A549 (cell line): ENCODE measurements around the gene LYRM2. TPM values are rescaled to one million over a fixed set of nuclear protein-coding genes. Genes with fewer than 3 reads are reported as not detected.

ENCODE experiments used
- ATAC-seq, 2 experiments: fragments of 200-7000 bp in 1 of 2; fragments of >200 bp in 1 of 2; cut with Nextera tagmentation in 1 of 2; cut with Tn5 transposase in 1 of 2; 3 replicates each; pipeline versions ENCODE4 v1.8.0 to v1.9.1; 2018 to 2020; ENCODE audit warnings: mild to moderate bottlenecking in 1 of 2, moderate library complexity in 1 of 2
- CTCF ChIA-PET: fragments of 300-600 bp; sonication (Branson Sonifier 250); formaldehyde crosslinking; extraction: SDS; loops from one replicate; lab custom pipeline; 2021; ENCODE audit warnings: antibody characterized with exemption, inconsistent platforms; lab: Yijun Ruan, JAX
- POLR2A ChIA-PET: fragments of 350-600 bp; formaldehyde crosslinking; extraction: SDS; loops from one replicate; lab custom pipeline; 2021; ENCODE audit warnings: antibody characterized with exemption, inconsistent platforms; lab: Yijun Ruan, JAX
- DNase-seq, 2 experiments: peaks; one replicate each; pipeline versions ENCODE4 v3.0.0 to v3.0.0-alpha.2; 2011 to 2016; ENCODE audit warnings: low read depth in 1 of 2, low spot score in 1 of 2
- FAIRE-seq: peaks from 2 replicates; lab custom pipeline; 2011; peaks lifted over from hg19 to GRCh38; lab: Jason Lieb, UNC
- H3K27ac ChIP-seq, 2 experiments: fragments of >200 bp; sonication (Bioruptor Twin); formaldehyde crosslinking; 3 replicates each; pipeline ENCODE4 v1.5.1; 2016 to 2017
- H3K4me1 ChIP-seq: fragments of >200 bp; sonication (Bioruptor Twin); formaldehyde crosslinking; 3 replicates; pipeline ENCODE4 v1.6.1; 2016
- H3K4me2 ChIP-seq: fragments of >200 bp; sonication (Bioruptor Twin); formaldehyde crosslinking; 3 replicates; pipeline ENCODE4 v1.6.1; 2016
- H3K4me3 ChIP-seq: fragments of >200 bp; sonication (Bioruptor Twin); formaldehyde crosslinking; 3 replicates; pipeline ENCODE4 v1.5.1; 2016
- H3K9me3 ChIP-seq: fragments of >200 bp; sonication (Bioruptor Twin); formaldehyde crosslinking; 3 replicates; pipeline ENCODE4 v1.6.1; 2016
- CBX2 ChIP-seq: fragments of 200-600 bp; sonication (generic); IDR thresholded peaks from 2 replicates; pipeline ENCODE4 v1.6.1; 2016; ENCODE audit warnings: low read depth, mild to moderate bottlenecking, borderline replicate concordance
- CHD2 ChIP-seq: fragments of 150-350 bp; IDR thresholded peaks from 2 replicates; pipeline ENCODE4 v1.6.1; 2014; ENCODE audit warnings: low read length; ENCODE audit not compliant: partially characterized antibody
- CTCF ChIP-seq: fragments of >200 bp; sonication (Bioruptor Twin); formaldehyde crosslinking; IDR thresholded peaks from 3 replicates; pipeline ENCODE4 v1.5.1; 2016
- E2F6 ChIP-seq: IDR thresholded peaks from 2 replicates; pipeline ENCODE4 v1.6.1; 2012; ENCODE audit warnings: low read depth, borderline replicate concordance
- FOSL2 ChIP-seq, 2 experiments: fragments of 450-650 bp in 1 of 2; fragments of >200 bp in 1 of 2; sonication (Bioruptor Twin) in 1 of 2; formaldehyde crosslinking; IDR thresholded peaks; 2 replicates each; pipeline versions ENCODE4 v1.5.0 to v1.6.1; 2016 to 2020; ENCODE audit warnings: mild to moderate bottlenecking in 1 of 2, moderate library complexity in 1 of 2
- HDAC2 ChIP-seq: fragments of 200-600 bp; sonication (generic); IDR thresholded peaks from 2 replicates; pipeline ENCODE4 v1.6.1; 2016
- HOXB13 ChIP-seq: fragments of 250-450 bp; sonication (Bioruptor Pico); IDR thresholded peaks from 2 replicates; pipeline ENCODE4 v1.5.0; 2020; ENCODE audit warnings: low read depth, mild to moderate bottlenecking, moderate library complexity
- JUNB ChIP-seq: fragments of >200 bp; sonication (Bioruptor Twin); formaldehyde crosslinking; IDR thresholded peaks from 2 replicates; pipeline ENCODE4 v1.6.1; 2016
- KDM1A ChIP-seq: fragments of 200-600 bp; sonication (generic); IDR thresholded peaks from 2 replicates; pipeline ENCODE4 v1.6.1; 2016; ENCODE audit warnings: low read depth, mild to moderate bottlenecking
- MAX ChIP-seq: IDR thresholded peaks from 2 replicates; pipeline ENCODE4 v1.6.1; 2012
- MYC ChIP-seq: IDR thresholded peaks from 2 replicates; pipeline ENCODE4 v1.6.1; 2012; ENCODE audit warnings: mild to moderate bottlenecking, inconsistent platforms, low read length, improper control_type of control experiment, borderline replicate concordance
- RARB ChIP-seq: fragments of 250-450 bp; sonication (Bioruptor Pico); IDR thresholded peaks from 2 replicates; pipeline ENCODE4 v1.8.0; 2021; ENCODE audit warnings: mild to moderate bottlenecking, moderate library complexity
- SMC3 ChIP-seq: fragments of >200 bp; sonication (Bioruptor Twin); formaldehyde crosslinking; IDR thresholded peaks from 3 replicates; pipeline ENCODE4 v1.6.1; 2018; ENCODE audit warnings: inconsistent platforms
- TFCP2L1 ChIP-seq: fragments of 250-450 bp; sonication (Bioruptor Pico); IDR thresholded peaks from 2 replicates; pipeline ENCODE4 v1.5.0; 2021; ENCODE audit warnings: mild to moderate bottlenecking
- ZNF302 ChIP-seq: fragments of 250-450 bp; sonication (Bioruptor Pico); IDR thresholded peaks from 2 replicates; pipeline ENCODE4 v1.9.0; 2021; ENCODE audit warnings: inconsistent platforms, mild to moderate bottlenecking, moderate library complexity
- WGBS: methylation state at CpG from one replicate; pipeline ENCODE4 v1.1.6; 2017; ENCODE audit errors: missing lambda C conversion rate; 5-methylcytosine and 5-hydroxymethylcytosine counted together
- polyA plus RNA-seq, 4 experiments: library from polyadenylated mRNA; depleted of rRNA in 3 of 4; stranded (reverse); fragments of >200 nt; fragmentation: RNase III in 1 of 4; extraction: RNeasy Plus Mini Kit Qiagen cat#74134 plus additional on column Dnase treatment in 1 of 4; gene quantifications; 2 replicates in 3 of 4; 3 replicates in 1 of 4; pipeline ENCODE4 v1.2.3, GENCODE V29; 2011 to 2017
- TF ChIP-seq, protein P1 (sequence below): fragments of 250-450 bp; sonication (Bioruptor Pico); IDR thresholded peaks from 2 replicates; pipeline ENCODE4 v1.5.0; 2020; ENCODE audit warnings: low read depth, mild to moderate bottlenecking, moderate library complexity
- TF ChIP-seq, protein P2 (sequence below): fragments of >200 bp; sonication (Bioruptor Twin); formaldehyde crosslinking; IDR thresholded peaks from 3 replicates; pipeline ENCODE4 v1.6.1; 2016
- TF ChIP-seq, protein P3 (sequence below): fragments of 250-450 bp; sonication (Bioruptor Pico); IDR thresholded peaks from 2 replicates; pipeline ENCODE4 v1.5.0; 2021; ENCODE audit warnings: mild to moderate bottlenecking, moderate library complexity, borderline replicate concordance
- TF ChIP-seq, protein P4 (sequence below): IDR thresholded peaks from 2 replicates; pipeline ENCODE4 v1.6.1; 2012
- TF ChIP-seq, protein P5 (sequence below): fragments of >200 bp; sonication (Bioruptor Twin); formaldehyde crosslinking; IDR thresholded peaks from 2 replicates; pipeline ENCODE4 v1.6.1; 2016

LYRM2 gene
- polyA plus RNA-seq, 2 of the 4 experiments (the other 2 are of a cell fraction), result 33.2 to 56.0 TPM

DNA sequence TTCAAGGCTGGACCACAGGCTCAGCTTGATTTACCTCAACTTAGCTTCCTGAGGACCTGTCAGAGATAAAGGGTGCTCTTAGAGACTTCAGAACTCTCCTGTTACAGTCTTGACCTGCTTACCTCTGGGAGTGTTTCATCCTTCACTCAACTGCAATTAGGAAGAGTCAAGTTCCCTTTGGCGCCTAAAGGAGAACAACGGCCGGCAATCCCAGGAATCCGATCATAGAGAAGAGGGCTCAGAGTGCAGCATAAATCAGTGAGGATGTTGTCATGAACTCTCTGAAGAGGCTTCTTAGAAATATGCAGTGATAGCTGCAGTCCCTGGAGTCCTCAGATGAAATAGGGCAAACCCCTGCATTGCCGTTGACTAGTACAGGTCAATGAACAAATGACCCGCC, 36.4 kb downstream of the LYRM2 start:
- ATAC-seq, result no peak
- WGBS, result 93% methylated on average over 6 of the region's 6 CpGs
- no peak for FAIRE-seq
- Histone ChIP-seq H3K4me1 (no peaks in the 10 kb centered on the region), H3K4me2 (no peak overlapping the region), H3K27ac (no peak overlapping the region), H3K4me3 (no peak overlapping the region), H3K9me3 (no peaks in the 10 kb centered on the region)
- CTCF ChIA-PET, result interaction anchor here (3.3 kb wide), 1 partner anchor 8 kb away, joined by 14 read pairs; no protein-coding TSS in a partner anchor
- TF ChIP-seq, protein P1, sequence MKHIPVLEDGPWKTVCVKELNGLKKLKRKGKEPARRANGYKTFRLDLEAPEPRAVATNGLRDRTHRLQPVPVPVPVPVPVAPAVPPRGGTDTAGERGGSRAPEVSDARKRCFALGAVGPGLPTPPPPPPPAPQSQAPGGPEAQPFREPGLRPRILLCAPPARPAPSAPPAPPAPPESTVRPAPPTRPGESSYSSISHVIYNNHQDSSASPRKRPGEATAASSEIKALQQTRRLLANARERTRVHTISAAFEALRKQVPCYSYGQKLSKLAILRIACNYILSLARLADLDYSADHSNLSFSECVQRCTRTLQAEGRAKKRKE (CRISPR knock-in tag), result no peak
- TF ChIP-seq, protein P2, sequence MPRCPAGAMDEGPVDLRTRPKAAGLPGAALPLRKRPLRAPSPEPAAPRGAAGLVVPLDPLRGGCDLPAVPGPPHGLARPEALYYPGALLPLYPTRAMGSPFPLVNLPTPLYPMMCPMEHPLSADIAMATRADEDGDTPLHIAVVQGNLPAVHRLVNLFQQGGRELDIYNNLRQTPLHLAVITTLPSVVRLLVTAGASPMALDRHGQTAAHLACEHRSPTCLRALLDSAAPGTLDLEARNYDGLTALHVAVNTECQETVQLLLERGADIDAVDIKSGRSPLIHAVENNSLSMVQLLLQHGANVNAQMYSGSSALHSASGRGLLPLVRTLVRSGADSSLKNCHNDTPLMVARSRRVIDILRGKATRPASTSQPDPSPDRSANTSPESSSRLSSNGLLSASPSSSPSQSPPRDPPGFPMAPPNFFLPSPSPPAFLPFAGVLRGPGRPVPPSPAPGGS, result no peak
- TF ChIP-seq, protein P3, sequence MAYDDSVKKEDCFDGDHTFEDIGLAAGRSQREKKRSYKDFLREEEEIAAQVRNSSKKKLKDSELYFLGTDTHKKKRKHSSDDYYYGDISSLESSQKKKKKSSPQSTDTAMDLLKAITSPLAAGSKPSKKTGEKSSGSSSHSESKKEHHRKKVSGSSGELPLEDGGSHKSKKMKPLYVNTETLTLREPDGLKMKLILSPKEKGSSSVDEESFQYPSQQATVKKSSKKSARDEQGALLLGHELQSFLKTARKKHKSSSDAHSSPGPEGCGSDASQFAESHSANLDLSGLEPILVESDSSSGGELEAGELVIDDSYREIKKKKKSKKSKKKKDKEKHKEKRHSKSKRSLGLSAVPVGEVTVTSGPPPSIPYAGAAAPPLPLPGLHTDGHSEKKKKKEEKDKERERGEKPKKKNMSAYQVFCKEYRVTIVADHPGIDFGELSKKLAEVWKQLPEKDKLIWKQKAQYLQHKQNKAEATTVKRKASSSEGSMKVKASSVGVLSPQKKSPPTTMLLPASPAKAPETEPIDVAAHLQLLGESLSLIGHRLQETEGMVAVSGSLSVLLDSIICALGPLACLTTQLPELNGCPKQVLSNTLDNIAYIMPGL, result no peak
- no peak for TF ChIP-seq E2F6
- TF ChIP-seq, protein P4, sequence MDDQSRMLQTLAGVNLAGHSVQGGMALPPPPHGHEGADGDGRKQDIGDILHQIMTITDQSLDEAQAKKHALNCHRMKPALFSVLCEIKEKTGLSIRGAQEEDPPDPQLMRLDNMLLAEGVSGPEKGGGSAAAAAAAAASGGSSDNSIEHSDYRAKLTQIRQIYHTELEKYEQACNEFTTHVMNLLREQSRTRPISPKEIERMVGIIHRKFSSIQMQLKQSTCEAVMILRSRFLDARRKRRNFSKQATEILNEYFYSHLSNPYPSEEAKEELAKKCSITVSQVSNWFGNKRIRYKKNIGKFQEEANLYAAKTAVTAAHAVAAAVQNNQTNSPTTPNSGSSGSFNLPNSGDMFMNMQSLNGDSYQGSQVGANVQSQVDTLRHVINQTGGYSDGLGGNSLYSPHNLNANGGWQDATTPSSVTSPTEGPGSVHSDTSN, result no peak
- no peak for TF ChIP-seq ZNF302 (CRISPR knock-in tag)
- TF ChIP-seq, protein P5, sequence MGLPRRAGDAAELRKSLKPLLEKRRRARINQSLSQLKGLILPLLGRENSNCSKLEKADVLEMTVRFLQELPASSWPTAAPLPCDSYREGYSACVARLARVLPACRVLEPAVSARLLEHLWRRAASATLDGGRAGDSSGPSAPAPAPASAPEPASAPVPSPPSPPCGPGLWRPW, result no peak
- TF ChIP-seq FOSL2 (IDR thresholded peaks at IDR 0.05), result no peak
- TF ChIP-seq FOSL2 (CRISPR knock-in tag; IDR thresholded peaks at IDR 0.05), result no peak
- TF ChIP-seq SMC3, result no peak
- no peak for TF ChIP-seq CHD2
- no peak for TF ChIP-seq TFCP2L1 (CRISPR knock-in tag)
- no peak for TF ChIP-seq MAX
- no peak for TF ChIP-seq KDM1A
- TF ChIP-seq CTCF, result no peak
- no peak for TF ChIP-seq JUNB
- no peak for TF ChIP-seq HOXB13 (CRISPR knock-in tag)
- TF ChIP-seq MYC, result no peak
- no peak for TF ChIP-seq HDAC2
- TF ChIP-seq CBX2, result no peak
- TF ChIP-seq RARB (CRISPR knock-in tag), result no peak
- DNase-seq, result no peak
- POLR2A ChIA-PET, result no interaction called here
